Activated CD4-positive, alpha-beta T cell treated with anti-CD3 and anti-CD28 coated beads for 1 hour (primary cell): ENCODE data around the gene MST1.
A peak's percentile ranks its signal among the peaks of the same experiment; 100 is the strongest.

Source experiments
- DNase-seq: peaks from one replicate; pipeline ENCODE4 v3.0.0-alpha.2; 2020

MST1 gene

DNA sequence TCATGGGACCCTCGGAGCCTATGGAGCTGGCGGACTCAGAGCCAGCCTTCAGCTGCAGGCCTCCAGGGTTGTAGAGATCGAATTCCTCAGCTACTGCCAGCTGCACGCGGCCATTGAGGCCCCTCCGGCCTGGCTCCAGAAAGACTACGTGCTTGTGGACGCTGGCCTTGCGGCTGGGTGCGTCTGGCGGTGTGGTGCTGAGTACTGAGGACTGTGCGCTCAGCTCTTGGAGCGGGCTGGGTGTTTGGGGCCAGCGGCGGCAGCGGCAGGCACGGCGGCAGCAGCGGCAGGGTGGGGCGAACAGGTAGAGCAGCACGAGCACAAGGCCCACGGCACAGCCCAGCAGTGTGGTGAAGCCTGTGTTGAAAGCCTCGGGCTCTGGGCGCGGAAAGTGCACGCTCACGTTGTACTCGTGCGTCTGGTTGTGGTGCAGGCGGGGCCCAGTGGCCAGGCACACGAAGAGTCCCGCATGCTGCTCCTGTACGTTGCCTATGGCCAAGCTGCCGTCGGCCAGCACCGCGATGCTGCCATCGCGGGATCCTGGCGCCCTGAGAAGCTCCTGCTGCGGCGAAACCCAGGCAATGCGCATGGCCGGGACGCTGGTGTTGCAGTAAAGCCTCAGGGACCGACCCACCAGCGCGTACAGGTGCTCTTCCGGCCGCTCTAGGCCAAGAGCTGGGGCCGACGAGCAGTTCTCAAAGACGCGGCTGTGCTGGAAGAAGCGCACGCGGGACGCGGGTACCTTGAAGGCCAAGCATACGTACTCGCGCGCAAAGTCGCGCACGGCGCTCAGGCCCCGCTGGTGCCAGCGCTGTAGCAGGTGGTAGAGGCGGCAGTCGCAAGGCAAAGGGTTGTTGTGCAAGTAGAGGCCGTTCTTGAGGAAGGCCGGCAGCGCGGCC, 28.9 kb upstream of the MST1 start:
- no peak for DNase-seq

DNA sequence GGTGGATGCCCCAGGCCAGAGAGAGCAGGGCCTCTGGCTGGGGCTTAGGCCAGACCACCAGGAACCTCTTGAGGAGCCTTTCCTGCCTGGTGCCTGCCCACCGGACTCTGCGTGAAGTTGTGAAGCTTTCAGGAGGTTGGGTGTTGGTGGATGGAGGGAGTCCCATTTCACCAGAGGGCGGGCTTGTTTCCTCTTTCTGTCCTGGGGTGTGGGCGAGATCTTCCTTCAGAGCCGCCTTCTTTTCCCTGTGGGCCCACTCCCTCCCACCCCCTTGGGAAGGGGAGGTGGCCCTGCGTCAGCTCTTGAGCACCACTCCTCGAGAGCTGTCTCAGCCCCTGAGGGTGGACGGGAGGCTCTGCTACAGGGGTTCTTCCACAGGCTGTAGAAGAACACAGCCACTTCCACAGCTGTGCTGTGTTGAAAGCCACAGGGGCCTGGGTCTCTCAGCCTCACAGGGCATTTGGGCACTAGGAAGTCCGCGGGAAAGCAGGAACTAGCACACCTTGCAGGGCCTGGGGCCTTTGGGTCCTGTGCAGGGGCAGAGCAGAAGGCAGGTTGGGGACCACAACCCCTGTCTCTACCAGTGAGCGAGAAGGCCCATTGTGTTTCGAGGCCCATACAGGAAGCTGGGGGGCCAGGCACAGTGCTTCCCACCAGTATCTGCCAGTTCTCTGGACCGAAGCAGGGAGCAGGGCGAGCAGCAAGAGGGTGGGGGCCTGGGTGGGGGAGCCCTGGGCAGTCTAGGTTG, 28.1 kb upstream of the MST1 start:
- DNase-seq = no peak

DNA sequence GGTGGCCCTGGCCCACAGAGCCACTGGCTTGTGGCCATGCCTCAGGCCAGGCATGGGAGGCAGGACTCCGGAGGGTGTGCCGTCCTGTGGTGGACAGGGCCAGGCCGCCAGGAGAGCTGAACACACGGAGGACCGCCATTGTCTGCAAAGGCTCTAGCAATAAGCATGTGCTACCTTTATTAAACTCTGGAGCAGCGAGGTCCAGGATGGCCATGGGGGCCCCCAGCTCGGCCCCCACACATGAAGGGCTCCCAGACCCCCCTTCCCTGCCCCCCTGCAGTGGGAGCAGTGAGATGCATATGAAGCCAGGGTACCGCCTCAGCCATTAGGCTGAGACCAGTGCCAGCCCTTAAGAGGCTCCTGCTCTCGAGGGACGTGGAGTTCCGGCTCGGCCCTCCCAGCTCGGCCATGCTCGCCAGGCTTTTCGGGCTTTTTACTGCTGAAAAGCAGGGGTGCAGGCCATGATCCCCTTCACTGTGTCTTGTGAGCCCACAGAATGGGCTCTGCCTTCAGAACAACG, 27.5 kb upstream of the MST1 start:
- no peak for DNase-seq

DNA sequence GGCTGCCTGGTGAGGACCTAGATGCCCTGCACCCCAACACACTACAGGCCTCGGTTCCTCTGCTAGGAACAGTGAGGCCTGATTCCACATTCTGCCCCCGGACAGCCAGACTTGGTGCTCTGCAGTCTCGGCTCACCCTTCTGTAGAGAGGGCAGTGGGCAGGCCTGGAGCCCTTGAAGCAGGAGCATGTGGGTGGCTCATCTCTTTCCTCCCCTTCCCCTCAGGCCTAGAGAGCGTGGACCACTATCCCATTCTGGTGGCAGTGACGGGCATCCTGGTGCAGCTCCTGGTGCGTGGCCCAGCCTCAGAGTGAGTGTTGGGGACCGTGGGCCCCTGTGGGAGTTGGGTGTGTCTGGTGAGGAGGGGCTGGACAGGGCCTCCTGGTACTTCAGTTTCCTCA, 26.9 kb upstream of the MST1 start:
- no peak for DNase-seq

DNA sequence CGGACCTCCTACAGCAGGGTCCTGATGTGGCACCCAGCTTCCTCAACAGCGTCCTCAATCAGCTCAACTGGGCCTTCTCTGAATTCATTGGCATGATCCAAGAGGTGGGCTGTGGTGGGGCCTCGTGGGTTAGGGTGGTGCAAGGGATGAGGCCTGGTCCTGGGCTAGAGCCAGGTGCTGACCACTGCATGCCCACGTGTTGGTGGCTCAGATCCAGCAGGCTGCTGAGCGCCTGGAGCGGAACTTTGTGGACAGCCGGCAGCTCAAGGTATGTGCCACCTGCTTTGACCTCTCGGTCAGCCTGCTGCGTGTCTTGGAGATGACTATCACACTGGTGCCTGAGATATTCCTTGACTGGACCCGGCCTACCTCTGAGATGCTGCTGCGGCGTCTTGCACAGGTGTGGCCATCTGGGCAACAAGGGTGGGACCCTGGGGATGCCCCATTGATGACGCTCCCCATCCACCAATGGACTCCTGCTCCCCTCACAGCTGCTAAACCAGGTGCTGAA, 26.4 kb upstream of the MST1 start:
- DNase-seq = no peak

DNA sequence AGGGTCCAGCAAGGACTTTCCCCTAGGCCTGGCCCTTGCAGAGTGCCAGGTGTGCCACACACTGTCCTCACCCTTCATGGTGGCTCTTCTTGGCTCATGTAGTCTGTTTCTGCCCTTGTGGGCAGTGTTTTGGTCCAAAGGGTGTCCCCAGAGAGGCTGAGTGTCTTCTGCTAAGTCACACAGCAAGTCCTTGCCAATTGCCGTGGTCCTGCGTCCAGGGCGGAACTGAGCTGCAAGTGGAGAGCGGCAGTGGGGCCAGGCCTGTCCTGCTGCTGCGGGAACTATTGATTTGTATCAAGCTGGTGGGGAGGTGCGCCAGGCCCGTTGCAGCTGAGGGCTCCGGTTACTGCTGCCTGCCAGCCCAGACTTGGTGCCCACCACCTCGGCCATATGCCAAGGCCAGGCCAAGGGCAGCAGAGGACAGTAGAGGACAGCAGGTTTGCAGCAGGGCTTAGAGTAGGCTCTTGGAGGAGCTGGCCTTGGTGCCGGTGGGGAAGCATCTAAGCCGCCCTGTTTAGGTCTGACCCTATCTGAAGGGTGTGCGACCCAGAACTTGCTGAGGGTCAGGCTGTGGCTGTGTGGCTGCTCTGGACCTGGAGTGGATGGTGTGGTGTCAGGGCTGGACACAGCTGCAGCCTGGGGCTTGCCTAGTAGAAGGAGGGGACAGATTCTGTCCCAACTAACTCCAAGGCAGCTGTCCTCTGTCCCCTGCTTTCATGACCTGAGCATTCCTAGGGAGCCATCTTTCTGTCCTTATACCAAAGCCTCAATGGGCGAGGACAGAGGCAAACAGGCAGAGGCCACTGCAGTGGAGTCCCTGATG, 25.7 kb upstream of the MST1 start:
- no peak for DNase-seq

DNA sequence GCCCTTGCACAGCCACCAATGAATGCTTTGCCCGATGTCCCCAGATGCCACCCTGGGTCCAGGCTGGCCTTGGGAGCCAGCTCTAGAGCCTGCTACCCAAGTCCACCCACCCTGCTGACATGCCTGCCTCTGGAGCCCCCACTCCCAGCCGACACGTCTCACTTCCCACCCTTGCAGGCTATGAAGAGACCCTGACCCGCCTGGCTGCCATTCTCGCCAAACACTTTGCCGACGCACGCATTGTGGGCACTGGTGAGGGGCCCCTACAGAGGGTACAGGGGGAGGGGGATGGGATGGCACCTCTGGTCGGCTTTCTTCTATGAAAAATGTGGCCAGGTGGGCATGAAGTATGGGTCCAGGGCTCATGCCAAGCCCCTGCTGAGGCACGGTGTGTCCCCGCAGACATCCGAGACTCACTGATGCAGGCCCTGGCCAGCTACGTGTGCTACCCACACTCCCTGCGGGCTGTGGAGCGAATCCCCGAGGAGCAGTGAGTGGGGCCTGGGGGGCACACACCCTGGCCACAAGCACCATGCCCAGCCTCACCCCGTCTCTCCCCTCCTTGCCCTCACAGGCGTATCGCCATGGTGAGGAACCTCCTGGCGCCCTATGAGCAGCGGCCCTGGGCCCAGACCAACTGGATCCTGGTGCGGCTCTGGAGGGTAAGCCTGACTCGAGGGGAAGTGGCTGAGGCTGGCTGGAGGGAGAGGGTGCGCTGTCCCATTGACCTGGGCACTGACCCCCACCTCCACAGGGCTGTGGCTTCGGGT, 24.2 kb upstream of the MST1 start:
- DNase-seq = no peak

DNA sequence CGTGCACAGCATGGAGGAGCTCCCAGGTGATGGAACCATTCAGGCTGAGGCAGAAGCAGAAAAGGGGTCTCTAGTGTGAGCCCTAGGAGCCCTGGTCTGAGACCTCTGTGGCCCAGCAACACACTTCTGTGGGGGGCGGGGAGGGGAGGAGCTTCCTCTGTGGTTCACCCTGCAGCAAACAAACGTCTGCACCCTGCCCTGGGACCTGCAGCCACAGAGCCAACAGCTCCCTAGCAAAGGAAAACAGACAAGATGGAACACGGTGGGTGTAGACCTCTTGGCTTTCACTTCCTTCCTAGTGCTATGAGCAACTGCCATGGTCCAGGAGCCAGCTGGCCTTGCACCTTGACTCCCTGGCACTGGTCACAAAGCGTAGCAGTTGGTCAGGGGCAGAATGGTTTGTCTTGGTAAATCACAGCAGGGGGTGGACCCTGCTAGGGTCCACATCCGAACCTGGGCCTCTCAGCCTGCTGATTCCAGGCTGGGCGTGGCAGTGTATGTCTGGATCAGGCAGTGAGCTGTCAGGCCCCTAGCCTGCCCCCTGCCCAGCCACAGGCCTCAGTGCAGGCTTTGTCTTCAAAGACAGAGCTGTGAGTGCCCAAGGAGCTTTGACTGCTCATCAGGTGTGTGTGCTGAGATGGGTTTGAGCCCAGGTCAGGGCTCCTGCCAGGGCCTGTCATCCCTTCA, 23.5 kb upstream of the MST1 start:
- DNase-seq = no peak

DNA sequence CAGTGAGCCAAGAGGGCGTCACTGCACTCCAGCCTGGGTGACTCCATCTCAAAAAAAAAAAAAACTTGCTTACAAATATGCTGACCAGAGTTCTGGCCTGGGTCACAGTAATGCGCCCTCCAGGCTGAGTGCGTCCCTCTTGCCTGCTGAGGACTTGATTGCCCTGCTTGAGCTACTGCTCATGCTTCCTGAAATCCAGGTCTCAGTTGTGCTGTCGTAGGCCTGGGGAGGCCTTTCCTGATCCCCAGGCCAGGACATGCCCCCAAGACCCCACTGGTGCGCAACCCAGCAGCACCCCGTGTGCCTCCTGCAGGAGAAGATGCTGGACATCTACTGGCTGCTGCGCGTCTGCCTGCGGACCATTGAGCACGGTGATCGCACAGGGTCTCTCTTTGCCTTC, 22.9 kb upstream of the MST1 start:
- DNase-seq = no peak

DNA sequence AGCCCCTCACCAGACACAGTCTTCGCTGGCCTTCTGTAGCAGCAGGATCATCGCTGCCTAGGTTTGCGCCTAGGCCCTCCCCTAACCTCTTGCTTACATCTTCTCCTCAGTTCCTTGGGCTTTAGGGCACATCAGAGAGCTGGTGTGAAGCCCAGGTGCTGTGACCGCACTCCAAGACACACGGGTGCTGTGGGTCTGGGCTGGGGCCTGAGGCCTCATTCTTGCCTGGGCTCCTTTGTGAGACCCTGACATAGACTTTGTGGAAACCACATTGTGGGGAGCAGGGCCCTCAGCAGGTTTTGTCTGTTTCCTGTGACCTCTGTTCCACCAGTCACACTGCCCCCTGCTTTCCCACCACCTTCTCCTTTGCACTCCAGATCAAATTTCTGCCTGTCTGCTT, 22.2 kb upstream of the MST1 start:
- no peak for DNase-seq

DNA sequence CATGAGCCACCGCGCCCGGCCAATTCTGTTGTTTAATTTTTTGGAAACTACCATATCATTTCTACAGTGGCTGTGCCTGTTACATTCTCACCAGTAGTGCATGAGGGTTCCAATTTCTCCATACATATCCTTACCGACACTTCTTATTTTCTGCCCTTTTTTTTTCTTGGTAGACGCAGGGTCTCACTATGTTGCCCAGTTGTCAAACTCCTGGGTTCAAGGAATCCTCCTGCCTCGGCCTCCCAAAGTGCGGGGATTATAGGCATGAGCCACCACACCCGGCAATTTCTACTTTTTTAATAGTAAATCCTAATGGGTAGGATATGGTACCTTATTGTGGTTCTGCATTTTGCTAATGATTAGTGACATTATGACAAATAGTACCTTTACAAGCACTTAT, 20.6 kb upstream of the MST1 start:
- DNase-seq = no peak

DNA sequence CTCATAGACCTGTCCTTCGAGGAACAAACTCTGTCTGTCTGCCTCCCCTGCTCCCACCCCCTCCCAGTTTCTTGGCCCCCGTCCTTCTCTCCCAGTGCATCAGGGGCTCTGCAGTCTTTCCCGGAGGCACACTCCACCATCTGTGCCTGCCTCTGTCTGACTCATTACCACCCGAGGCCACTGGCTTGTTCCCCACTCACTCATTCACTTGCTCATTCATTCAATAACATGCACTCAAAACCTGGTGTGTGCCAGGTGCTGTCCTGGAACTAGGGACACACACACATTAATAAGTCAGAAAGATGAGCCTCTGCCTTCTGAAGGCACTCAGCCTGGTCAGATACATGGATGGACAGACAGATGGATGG, 17.8 kb upstream of the MST1 start:
- DNase-seq = no peak

DNA sequence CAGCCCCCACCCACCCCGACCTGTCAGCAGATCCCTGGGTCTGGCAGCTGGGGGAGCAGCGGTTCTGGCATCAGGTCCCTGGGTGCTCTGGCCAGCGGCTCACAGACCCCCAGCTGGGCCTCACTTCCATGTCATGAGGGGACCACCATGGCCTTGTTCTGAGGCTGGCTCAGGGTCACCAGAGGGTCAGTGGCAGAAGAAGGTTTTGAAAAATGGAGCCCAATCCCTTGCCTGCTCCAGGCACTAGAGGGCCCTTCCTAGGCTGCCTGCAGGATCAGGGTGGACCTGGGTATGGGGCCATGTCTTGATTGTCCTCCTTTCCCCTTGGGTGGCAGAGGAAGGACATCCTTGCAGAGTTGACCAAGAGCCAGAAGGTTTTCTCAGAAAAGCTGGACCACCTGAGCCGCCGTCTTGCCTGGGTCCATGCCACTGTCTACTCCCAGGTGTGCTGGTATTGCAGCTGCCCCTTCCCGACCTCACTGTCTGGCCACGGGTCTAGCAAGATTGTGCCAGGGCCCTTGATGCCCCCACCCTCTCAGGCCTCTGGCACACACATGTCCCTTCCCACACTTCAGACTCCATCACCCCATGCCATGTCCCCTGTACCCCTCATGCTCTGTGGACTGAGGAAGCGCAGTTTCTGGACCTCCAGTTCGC, 17.3 kb upstream of the MST1 start:
- no peak for DNase-seq

DNA sequence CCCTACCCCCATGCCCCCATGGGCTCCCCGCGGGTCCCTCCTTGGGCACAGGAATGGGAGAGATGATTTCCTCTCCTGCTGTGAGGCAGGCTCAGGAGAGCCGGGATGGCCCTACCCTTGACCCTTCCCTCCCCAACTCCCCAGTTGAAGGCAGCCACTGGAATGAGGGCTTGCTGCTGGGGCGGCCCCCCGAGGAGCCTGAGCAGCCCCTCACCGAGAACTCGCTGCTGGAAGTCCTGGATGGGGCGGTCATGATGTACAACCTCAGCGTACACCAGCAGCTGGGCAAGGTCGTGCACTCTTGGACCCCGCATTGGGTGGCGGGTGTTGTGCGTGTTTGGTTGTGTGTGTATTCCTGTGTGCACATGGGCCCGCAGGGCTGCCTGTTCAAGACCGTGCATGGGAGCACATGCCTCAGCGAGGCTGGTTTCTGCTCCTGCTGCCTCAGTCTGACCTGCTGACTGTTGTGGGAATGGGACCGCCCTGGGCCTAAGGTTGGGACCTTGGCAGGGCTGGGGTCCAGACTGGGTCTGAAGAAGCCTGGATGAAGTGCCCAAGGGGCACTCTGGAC, 16.2 kb upstream of the MST1 start:
- no peak for DNase-seq

DNA sequence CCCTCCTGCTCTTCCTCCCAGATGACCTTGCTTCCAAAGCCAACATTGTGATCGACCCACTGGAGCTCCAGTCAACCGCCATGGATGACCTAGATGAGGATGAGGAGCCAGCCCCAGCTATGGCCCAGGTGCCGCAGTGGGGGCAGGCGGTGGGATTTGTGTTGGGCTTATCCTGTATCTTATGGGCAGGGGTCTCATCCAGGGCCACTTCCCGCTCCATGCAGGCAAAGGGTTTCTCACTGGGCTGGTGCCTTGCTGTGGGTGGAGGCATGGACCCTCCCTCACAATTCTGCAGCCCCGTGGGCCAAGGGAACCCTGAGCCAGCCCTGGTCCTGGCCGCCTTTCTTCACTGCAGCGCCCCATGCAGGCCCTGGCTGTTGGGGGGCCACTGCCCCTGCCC, 15.4 kb upstream of the MST1 start:
- no peak for DNase-seq

DNA sequence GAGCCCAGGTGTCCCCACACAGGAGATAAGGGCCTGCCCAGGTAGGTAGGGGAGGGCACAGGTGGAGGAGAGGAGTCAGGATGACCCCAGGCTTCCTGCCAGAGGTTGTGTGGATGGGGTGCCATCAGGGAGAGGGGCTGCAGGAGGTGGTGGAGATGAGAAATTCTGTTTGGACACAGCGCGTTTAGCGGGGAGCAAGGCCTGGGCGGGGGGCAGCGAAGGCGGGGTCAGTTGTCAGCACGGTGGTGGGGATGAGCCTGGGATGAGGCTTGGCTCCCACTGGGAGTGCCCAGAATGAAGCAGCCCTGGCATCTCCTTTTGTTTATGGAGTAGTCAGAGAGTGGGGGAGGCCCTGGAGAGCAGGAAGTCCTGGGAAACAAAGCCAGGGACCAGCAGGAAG, 14.7 kb upstream of the MST1 start:
- no peak for DNase-seq

DNA sequence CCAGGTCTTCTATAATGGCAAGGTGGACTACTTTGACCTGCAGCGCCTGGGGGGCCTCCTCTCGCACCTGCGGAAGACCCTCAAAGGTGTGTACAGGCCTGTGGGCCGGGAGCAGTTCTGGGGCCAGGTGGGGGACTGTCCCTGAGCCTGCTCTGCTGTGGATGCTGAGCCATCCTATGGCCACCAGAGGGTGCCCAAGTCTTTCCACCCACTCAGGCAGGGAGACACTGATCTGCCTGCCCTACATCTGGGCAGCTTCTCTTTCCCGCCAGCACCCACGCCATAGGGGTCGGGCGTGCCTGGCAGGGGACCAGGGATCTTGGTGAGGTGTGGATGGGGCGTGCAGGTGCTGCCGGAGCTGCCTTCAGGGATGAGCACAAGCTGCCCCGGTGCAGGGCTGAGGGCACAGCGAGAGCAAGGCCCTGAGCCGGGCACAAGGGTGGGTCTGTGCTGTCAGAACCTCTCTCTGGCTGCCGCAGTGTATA, 14.2 kb upstream of the MST1 start:
- DNase-seq = peak; percentile 53

DNA sequence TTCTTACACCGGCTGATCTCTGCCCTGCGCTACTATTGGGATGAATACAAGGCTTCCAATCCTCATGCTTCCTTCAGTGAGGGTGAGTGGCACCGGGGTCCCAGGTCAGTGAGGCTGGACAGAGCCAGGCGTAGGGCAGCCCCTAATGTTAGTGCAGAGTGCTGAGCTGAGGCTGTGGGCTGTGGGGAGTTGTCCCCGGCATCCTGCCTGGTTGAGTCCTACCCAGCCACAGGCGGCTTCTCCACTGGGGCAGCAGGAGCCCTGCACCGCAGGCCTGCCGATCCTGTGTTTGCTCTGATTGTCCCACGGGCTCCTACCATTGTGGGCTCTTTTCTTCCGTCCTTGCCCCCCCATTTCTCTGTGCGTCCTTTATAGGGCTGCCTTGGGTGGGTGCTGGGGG, 13.4 kb upstream of the MST1 start:
- no peak for DNase-seq

DNA sequence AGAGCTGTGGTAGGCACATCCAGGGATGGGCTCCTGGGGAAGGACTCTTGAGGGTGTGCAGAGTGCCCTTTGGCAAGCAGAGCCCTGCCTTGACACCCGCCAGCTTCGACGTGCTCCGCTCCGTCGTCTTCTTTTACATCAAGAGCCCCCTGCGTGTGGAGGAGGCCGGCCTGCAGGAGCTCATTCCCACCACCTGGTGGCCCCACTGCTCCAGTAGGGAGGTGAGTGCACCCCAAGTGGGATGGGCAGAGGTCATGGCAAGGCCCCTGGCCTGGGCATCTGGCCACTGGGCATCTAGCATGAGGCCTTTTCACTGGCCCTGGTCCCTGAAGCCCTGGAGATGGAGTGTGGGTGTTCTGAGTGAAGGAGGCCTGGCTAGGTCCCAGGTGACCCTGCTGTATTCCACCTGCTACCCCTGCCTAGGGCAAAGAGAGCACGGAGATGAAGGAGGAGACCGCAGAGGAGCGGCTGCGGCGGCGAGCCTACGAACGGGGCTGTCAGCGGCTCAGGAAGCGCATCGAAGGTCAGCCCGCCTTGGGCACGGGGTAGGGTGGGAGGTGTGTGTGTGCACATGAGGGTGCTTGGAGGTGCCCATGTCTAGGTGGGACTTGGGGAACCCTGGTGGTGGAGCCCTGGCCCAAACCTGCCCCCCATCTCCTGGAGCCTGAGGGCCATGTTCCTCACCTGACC, 12.3 kb upstream of the MST1 start:
- DNase-seq = no peak
